GM19397 (cell line): ENCODE data around the gene TNS3.
A peak's percentile ranks its signal among the peaks of the same experiment; 100 is the strongest.

Experiments used
- ATAC-seq: cut with Tn5 transposase; IDR thresholded peaks from one replicate; pipeline ENCODE4 v1.9.1; 2021; ENCODE audit warnings: mild to moderate bottlenecking, moderate library complexity; ENCODE audit not compliant: unreplicated experiment

The TNS3 gene

GRCh38 chr7:47582764-47583738 lies 1.1 kb upstream of the TNS3 start:
- no peak for ATAC-seq

GRCh38 chr7:47581438-47581803 lies 490 bp downstream of the TNS3 start:
- ATAC-seq, result no peak

- no peak for ATAC-seq
Measured at GRCh38 chr7:47580811-47581331, 1.0 kb downstream of the TNS3 start.

- ATAC-seq, result no peak
Measured at GRCh38 chr7:47580175-47580706, 1.7 kb downstream of the TNS3 start.

GRCh38 chr7:47579458-47579857 lies 2.5 kb downstream of the TNS3 start:
- no peak for ATAC-seq

GRCh38 chr7:47578579-47579270 lies 3.2 kb downstream of the TNS3 start:
- no peak for ATAC-seq

GRCh38 chr7:47577321-47577919 lies 4.5 kb downstream of the TNS3 start:
- ATAC-seq, result no peak

- ATAC-seq, result no peak
Measured at GRCh38 chr7:47576866-47577306, 5.0 kb downstream of the TNS3 start.

GRCh38 chr7:47576031-47576865 lies 5.7 kb downstream of the TNS3 start:
- no peak for ATAC-seq

GRCh38 chr7:47574482-47575329 lies 7.2 kb downstream of the TNS3 start:
- ATAC-seq, result peak; percentile 70

- ATAC-seq, result no peak
Measured at GRCh38 chr7:47573758-47574481, 8.0 kb downstream of the TNS3 start.

GRCh38 chr7:47572939-47573757 lies 8.8 kb downstream of the TNS3 start:
- no peak for ATAC-seq

- ATAC-seq, result no peak
Measured at GRCh38 chr7:47572094-47572445, 9.8 kb downstream of the TNS3 start.

GRCh38 chr7:47571331-47572093 lies 10.4 kb downstream of the TNS3 start:
- ATAC-seq, result no peak

- ATAC-seq, result no peak
Measured at GRCh38 chr7:47570649-47571050, 11.3 kb downstream of the TNS3 start.

GRCh38 chr7:47568547-47568946 lies 13.4 kb downstream of the TNS3 start:
- no peak for ATAC-seq

- no peak for ATAC-seq
Measured at GRCh38 chr7:47568056-47568455, 13.9 kb downstream of the TNS3 start.
